HEK293 (cell line): ENCODE measurements around the gene MRPS18B.

Experiments
- EGR2 ChIP-seq: fragments of 450-650 bp; formaldehyde crosslinking; IDR thresholded peaks from 2 replicates; pipeline ENCODE4 v1.5.1; 2016; ENCODE audit warnings: low read depth, missing biosample characterization, missing genetic modification characterization
- HOXD13 ChIP-seq: sonication (generic); formaldehyde crosslinking; IDR thresholded peaks from 2 replicates; pipeline ENCODE4 v1.8.0; 2022; ENCODE audit warnings: missing genetic modification reagents, borderline replicate concordance
- SP2 ChIP-seq: fragments of 450-650 bp; formaldehyde crosslinking; IDR thresholded peaks from 2 replicates; pipeline ENCODE4 v1.5.1; 2016; ENCODE audit warnings: missing biosample characterization, missing genetic modification characterization
- ZFP3 ChIP-seq: fragments of 450-650 bp; formaldehyde crosslinking; IDR thresholded peaks from 2 replicates; pipeline ENCODE4 v1.5.1; 2016; ENCODE audit warnings: low read depth, missing biosample characterization, missing genetic modification characterization
- ZNF132 ChIP-seq: fragments of 450-650 bp; formaldehyde crosslinking; IDR thresholded peaks from 2 replicates; pipeline ENCODE4 v1.5.1; 2017; ENCODE audit warnings: missing biosample characterization, missing genetic modification characterization, borderline replicate concordance
- TF ChIP-seq, protein P1 (sequence below): fragments of 450-650 bp; formaldehyde crosslinking; IDR thresholded peaks from 2 replicates; pipeline ENCODE4 v1.5.1; 2017; ENCODE audit warnings: missing biosample characterization, missing genetic modification characterization
- TF ChIP-seq, protein P2 (sequence below): fragments of 450-650 bp; formaldehyde crosslinking; IDR thresholded peaks from 2 replicates; pipeline ENCODE4 v1.5.1; 2016; ENCODE audit warnings: missing biosample characterization, missing genetic modification characterization, low read depth
- TF ChIP-seq, protein P3 (sequence below): fragments of 450-650 bp; formaldehyde crosslinking; IDR thresholded peaks from 2 replicates; pipeline ENCODE4 v1.5.1; 2016; ENCODE audit warnings: missing biosample characterization, missing genetic modification characterization
- TF ChIP-seq, protein P4 (sequence below): fragments of 450-650 bp; formaldehyde crosslinking; IDR thresholded peaks from 2 replicates; pipeline ENCODE4 v1.5.1; 2016; ENCODE audit warnings: missing biosample characterization, missing genetic modification characterization
- TF ChIP-seq, protein P5 (sequence below): fragments of 450-650 bp; formaldehyde crosslinking; IDR thresholded peaks from 2 replicates; pipeline ENCODE4 v1.5.1; 2016; ENCODE audit warnings: missing biosample characterization, missing genetic modification characterization, low read depth

DNA sequence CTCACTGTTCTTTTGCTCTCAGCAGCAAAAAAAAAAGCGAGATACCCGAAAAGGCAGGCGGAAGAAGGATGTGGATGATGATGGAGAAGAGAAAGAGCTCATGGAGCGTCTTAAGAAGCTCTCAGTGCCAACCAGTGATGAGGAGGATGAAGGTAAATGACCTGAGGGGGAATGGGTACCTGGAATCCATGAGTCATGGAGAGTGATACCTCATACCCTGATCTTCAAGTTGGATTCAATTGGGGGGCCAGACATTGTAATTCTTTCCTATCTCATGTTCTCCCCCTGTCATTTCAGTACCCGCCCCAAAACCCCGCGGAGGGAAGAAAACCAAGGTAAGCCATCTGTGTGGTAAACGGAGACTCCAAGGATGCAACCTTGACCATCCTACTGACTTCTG lies 39.6 kb upstream of the MRPS18B start:
- TF ChIP-seq, protein P1, sequence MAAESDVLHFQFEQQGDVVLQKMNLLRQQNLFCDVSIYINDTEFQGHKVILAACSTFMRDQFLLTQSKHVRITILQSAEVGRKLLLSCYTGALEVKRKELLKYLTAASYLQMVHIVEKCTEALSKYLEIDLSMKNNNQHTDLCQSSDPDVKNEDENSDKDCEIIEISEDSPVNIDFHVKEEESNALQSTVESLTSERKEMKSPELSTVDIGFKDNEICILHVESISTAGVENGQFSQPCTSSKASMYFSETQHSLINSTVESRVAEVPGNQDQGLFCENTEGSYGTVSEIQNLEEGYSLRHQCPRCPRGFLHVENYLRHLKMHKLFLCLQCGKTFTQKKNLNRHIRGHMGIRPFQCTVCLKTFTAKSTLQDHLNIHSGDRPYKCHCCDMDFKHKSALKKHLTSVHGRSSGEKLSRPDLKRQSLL (tag by site-specific recombination), result no peak
- TF ChIP-seq ZNF132 (tag by site-specific recombination) (no peak), ZFP3 (tag by site-specific recombination) (no peak), HOXD13 (CRISPR knock-in tag) (no peak), SP2 (tag by site-specific recombination) (no peak), EGR2 (tag by site-specific recombination) (no peak)
- TF ChIP-seq, protein P2, sequence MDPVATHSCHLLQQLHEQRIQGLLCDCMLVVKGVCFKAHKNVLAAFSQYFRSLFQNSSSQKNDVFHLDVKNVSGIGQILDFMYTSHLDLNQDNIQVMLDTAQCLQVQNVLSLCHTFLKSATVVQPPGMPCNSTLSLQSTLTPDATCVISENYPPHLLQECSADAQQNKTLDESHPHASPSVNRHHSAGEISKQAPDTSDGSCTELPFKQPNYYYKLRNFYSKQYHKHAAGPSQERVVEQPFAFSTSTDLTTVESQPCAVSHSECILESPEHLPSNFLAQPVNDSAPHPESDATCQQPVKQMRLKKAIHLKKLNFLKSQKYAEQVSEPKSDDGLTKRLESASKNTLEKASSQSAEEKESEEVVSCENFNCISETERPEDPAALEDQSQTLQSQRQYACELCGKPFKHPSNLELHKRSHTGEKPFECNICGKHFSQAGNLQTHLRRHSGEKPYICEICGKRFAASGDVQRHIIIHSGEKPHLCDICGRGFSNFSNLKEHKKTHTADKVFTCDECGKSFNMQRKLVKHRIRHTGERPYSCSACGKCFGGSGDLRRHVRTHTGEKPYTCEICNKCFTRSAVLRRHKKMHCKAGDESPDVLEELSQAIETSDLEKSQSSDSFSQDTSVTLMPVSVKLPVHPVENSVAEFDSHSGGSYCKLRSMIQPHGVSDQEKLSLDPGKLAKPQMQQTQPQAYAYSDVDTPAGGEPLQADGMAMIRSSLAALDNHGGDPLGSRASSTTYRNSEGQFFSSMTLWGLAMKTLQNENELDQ (tag by site-specific recombination), result no peak
- TF ChIP-seq, protein P3, sequence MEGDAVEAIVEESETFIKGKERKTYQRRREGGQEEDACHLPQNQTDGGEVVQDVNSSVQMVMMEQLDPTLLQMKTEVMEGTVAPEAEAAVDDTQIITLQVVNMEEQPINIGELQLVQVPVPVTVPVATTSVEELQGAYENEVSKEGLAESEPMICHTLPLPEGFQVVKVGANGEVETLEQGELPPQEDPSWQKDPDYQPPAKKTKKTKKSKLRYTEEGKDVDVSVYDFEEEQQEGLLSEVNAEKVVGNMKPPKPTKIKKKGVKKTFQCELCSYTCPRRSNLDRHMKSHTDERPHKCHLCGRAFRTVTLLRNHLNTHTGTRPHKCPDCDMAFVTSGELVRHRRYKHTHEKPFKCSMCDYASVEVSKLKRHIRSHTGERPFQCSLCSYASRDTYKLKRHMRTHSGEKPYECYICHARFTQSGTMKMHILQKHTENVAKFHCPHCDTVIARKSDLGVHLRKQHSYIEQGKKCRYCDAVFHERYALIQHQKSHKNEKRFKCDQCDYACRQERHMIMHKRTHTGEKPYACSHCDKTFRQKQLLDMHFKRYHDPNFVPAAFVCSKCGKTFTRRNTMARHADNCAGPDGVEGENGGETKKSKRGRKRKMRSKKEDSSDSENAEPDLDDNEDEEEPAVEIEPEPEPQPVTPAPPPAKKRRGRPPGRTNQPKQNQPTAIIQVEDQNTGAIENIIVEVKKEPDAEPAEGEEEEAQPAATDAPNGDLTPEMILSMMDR (tag by site-specific recombination), result no peak
- TF ChIP-seq, protein P4, sequence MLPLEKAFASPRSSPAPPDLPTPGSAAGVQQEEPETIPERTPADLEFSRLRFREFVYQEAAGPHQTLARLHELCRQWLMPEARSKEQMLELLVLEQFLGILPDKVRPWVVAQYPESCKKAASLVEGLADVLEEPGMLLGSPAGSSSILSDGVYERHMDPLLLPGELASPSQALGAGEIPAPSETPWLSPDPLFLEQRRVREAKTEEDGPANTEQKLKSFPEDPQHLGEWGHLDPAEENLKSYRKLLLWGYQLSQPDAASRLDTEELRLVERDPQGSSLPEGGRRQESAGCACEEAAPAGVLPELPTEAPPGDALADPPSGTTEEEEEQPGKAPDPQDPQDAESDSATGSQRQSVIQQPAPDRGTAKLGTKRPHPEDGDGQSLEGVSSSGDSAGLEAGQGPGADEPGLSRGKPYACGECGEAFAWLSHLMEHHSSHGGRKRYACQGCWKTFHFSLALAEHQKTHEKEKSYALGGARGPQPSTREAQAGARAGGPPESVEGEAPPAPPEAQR, result no peak
- TF ChIP-seq, protein P5, sequence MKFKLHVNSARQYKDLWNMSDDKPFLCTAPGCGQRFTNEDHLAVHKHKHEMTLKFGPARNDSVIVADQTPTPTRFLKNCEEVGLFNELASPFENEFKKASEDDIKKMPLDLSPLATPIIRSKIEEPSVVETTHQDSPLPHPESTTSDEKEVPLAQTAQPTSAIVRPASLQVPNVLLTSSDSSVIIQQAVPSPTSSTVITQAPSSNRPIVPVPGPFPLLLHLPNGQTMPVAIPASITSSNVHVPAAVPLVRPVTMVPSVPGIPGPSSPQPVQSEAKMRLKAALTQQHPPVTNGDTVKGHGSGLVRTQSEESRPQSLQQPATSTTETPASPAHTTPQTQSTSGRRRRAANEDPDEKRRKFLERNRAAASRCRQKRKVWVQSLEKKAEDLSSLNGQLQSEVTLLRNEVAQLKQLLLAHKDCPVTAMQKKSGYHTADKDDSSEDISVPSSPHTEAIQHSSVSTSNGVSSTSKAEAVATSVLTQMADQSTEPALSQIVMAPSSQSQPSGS (tag by site-specific recombination), result no peak
